ENCODE data around the gene ITCH. TPM values are rescaled to one million over a fixed set of nuclear protein-coding genes. Genes with fewer than 3 reads are reported as not detected.

The ITCH gene
- total and polyA plus RNA-seq, 9 of the 15 experiments (the other 6 are each of a cell fraction or from before 2014, with no cell fraction given): 7.5 to 53.0 (median 22.9) TPM

- intact Hi-C loops (cut with micrococcal nuclease) (no loop called here), in situ Hi-C loops (cut with MboI) (no loop called here)
- FAIRE-seq (no peak), ATAC-seq (no peak), DNase-seq (ENCODE audit: extremely low read depth in 1 of 4, low spot score in 3 of 4) (no peak)
- ChIA-PET CTCF (ENCODE audit: low intra/inter-chr PET ratio) (no interaction called here), POLR2A (interaction anchor here (1.3 kb wide), 1 partner anchor 8 kb away, joined by 8 read pairs; no protein-coding TSS in a partner anchor)
- no peaks in the 10 kb centered on the region; the same call in 1 of the 2 replicates for H4K20me1 ChIP-seq (replicated peaks; ENCODE audit: control insufficient read depth, insufficient read depth, low read length)
- no peak overlapping the region for H3K27ac ChIP-seq (ENCODE audit: extremely low read depth, low read depth, low read length)
- no peak overlapping the region for H3K4me2 ChIP-seq (ENCODE audit: insufficient read depth, low read length)
- H3K4me3 ChIP-seq: no peak overlapping the region
- H3K9me1 ChIP-seq (ENCODE audit: control insufficient read depth, insufficient read depth, low read length): no peaks in the 10 kb centered on the region
- H3K9me3 ChIP-seq (replicated peaks; ENCODE audit: control insufficient read depth, insufficient read depth, low read depth, low read length): no peaks in the 10 kb centered on the region
- H3K79me2 ChIP-seq (ENCODE audit: control insufficient read depth, insufficient read depth, low read length): peaks cover 72% of the 10 kb centered on the region
- H2AFZ ChIP-seq (ENCODE audit: low read depth, low read length): no peak overlapping the region
- H3K36me3 ChIP-seq (ENCODE audit: control insufficient read depth, insufficient read depth, low read length): peaks cover 53% of the 10 kb centered on the region; the same call in 2 of the 3 replicates
- 93% methylated on average over 15 of the region's 16 CpGs for WGBS (ENCODE audit: insufficient coverage, low coverage, missing lambda C conversion rate)
- TF ChIP-seq RFX1 (IDR thresholded peaks at IDR 0.05) (no peak), HOMEZ (CRISPR knock-in tag; IDR thresholded peaks at IDR 0.05) (no peak), SMC3 (conservative IDR thresholded peaks at IDR 0.05; ENCODE audit: insufficient read depth, low read depth, low read length) (no peak), SMARCA5 (IDR thresholded peaks at IDR 0.05) (no peak), SIRT6 (IDR thresholded peaks at IDR 0.05; ENCODE audit: low read depth, low read length) (no peak), MTF1 (CRISPR knock-in tag; IDR thresholded peaks at IDR 0.05; ENCODE audit: borderline replicate concordance) (no peak), ZNF695 (CRISPR knock-in tag; IDR thresholded peaks at IDR 0.05) (no peak), THAP7 (CRISPR knock-in tag; IDR thresholded peaks at IDR 0.05) (no peak), MAZ (CRISPR knock-in tag; conservative IDR thresholded peaks at IDR 0.05 in 1 of 2, IDR thresholded peaks at IDR 0.05 in 1 of 2) (no peak), ZNF507 (tag; conservative IDR thresholded peaks at IDR 0.05) (no peak), ARHGAP35 (IDR thresholded peaks at IDR 0.05; ENCODE audit: partially characterized antibody) (no peak)
- H3K4me1 ChIP-seq (replicated peaks in 1 of 2; ENCODE audit: control insufficient read depth in 2 of 2, insufficient read depth in 2 of 2, low read length in 2 of 2): no peaks in the 10 kb centered on the region
- no peaks in the 10 kb centered on the region for H3K27me3 ChIP-seq (ENCODE audit: control insufficient read depth in 2 of 2, insufficient read depth in 2 of 2, low read length in 2 of 2)
- H3K9ac ChIP-seq (ENCODE audit: insufficient read depth in 1 of 2, low read depth in 2 of 2, low read length in 2 of 2): no peak overlapping the region
- no TSS peak for BruUV-seq (replicated peaks)
These were observed 14.2 kb downstream of the ITCH start for GRCh38 chr20:34377072-34377847.
